T-cell (primary cell): ENCODE data around the gene FNIP2. TPM values are rescaled to one million over a fixed set of nuclear protein-coding genes. Genes with fewer than 3 reads are reported as not detected.
A peak's percentile ranks its signal among the peaks of the same experiment; 100 is the strongest.
"Not testable (repeated sequence)": the region's sequence is repeated elsewhere in the genome, so short reads cannot be mapped to it uniquely, and the experiment has no call there.

Experiments
- ATAC-seq, 4 experiments: fragments of 200-7000 bp in 3 of 4; fragments of 150-1000 bp in 1 of 4; cut with Tn5 transposase; replicated peaks in 1 of 4; 1 replicate in 3 of 4; 2 replicates in 1 of 4; pipeline ENCODE4 v1.10.0; 2021; ENCODE audit warnings: moderate library complexity in 3 of 4, mild to moderate bottlenecking in 2 of 4, moderate number of reproducible peaks in 1 of 4
- CTCF ChIA-PET, 2 donors: fragments of 300-600 bp; sonication (Branson Sonifier 250); formaldehyde crosslinking; loops; one replicate each; lab custom pipeline; 2022; ENCODE audit warnings: antibody characterized with exemption in 2 of 2; lab: Charles Lee
- POLR2A ChIA-PET, 2 donors: fragments of 300-600 bp; sonication (Branson Sonifier 250); formaldehyde crosslinking; loops; one replicate each; lab custom pipeline; 2022; ENCODE audit warnings: antibody characterized with exemption in 2 of 2; lab: Charles Lee
- DNase-seq, 35 experiments: peaks; one replicate each; pipeline versions ENCODE4 v3.0.0 to v3.0.0-alpha.2; 2013 to 2023
- H3K27ac ChIP-seq: one replicate; pipeline ENCODE4 v1.5.1; 2013; ENCODE audit warnings: low read length
- H3K27me3 ChIP-seq, 2 experiments: replicated peaks in 1 of 2; 1 replicate in 1 of 2; 2 replicates in 1 of 2; pipeline versions ENCODE4 v1.6.1 to v1.7.0; 2013; ENCODE audit warnings: low read length in 1 of 2, mixed read lengths in 1 of 2; ENCODE audit not compliant: control insufficient read depth in 2 of 2, insufficient read depth in 2 of 2; ENCODE audit errors: extremely low read depth in 1 of 2
- H3K36me3 ChIP-seq, 2 donors: 1 replicate in 1 of 2; 2 replicates in 1 of 2; pipeline versions ENCODE4 v1.6.1 to v1.7.0; 2013; ENCODE audit warnings: low read length in 1 of 2; ENCODE audit not compliant: control insufficient read depth in 2 of 2, insufficient read depth in 1 of 2; ENCODE audit errors: extremely low read depth in 1 of 2
- H3K4me1 ChIP-seq, 2 experiments: 1 replicate in 1 of 2; 2 replicates in 1 of 2; pipeline versions ENCODE4 v1.6.1 to v1.7.0; 2013; ENCODE audit warnings: low read length in 2 of 2, mixed read lengths in 1 of 2; ENCODE audit not compliant: insufficient read depth in 2 of 2, control insufficient read depth in 1 of 2; ENCODE audit errors: extremely low read depth in 1 of 2
- H3K4me3 ChIP-seq, 2 donors: 1 replicate in 1 of 2; 2 replicates in 1 of 2; pipeline versions ENCODE4 v1.5.1 to v1.7.0; 2013; ENCODE audit warnings: mild to moderate bottlenecking in 2 of 2, low read length in 1 of 2, moderate library complexity in 1 of 2; ENCODE audit not compliant: control insufficient read depth in 1 of 2; ENCODE audit errors: extremely low read depth in 1 of 2
- H3K9me3 ChIP-seq: 2 replicates; pipeline ENCODE4 v1.7.0; 2013
- H3K27ac Mint-ChIP-seq, 2 donors: one replicate each; pipeline ENCODE4 v1.8.0; 2020 to 2021; ENCODE audit warnings: mild to moderate bottlenecking in 2 of 2, mixed read lengths in 2 of 2
- H3K27me3 Mint-ChIP-seq, 2 donors: one replicate each; pipeline ENCODE4 v1.8.0; 2021 to 2022; ENCODE audit warnings: mixed read lengths in 2 of 2
- H3K36me3 Mint-ChIP-seq: one replicate; pipeline ENCODE4 v1.8.0; 2021; ENCODE audit warnings: mixed read lengths
- H3K4me1 Mint-ChIP-seq, 3 donors: one replicate each; pipeline ENCODE4 v1.8.0; 2020 to 2022; ENCODE audit warnings: mixed read lengths in 3 of 3, mild to moderate bottlenecking in 1 of 3
- H3K4me3 Mint-ChIP-seq, 3 donors: one replicate each; pipeline ENCODE4 v1.8.0; 2020 to 2022; ENCODE audit warnings: mild to moderate bottlenecking in 3 of 3, mixed read lengths in 3 of 3, moderate library complexity in 3 of 3
- H3K9me3 Mint-ChIP-seq, 3 donors: one replicate each; pipeline ENCODE4 v1.8.0; 2020 to 2022; ENCODE audit warnings: mixed read lengths in 3 of 3
- WGBS: methylation state at CpG from one replicate; pipeline ENCODE4 v1.1.5; 2013; ENCODE audit warnings: missing lambda C conversion rate; ENCODE audit not compliant: insufficient coverage; 5-methylcytosine and 5-hydroxymethylcytosine counted together
- total RNA-seq, 35 experiments: library from RNA in 6 of 35; stranded (reverse) in 6 of 35; fragments of 120-200 nt in 1 of 35; gene quantifications; one replicate each; pipeline versions ENCODE4 v1.2.1 to v1.2.4 and lab custom pipeline; 2013 to 2026

The FNIP2 gene
- total RNA-seq, 5 donors from 2014 or later (not counting 1 experiment from before 2014, with no cell fraction given), result 6.7 to 11.1 (median 10.7) TPM

GRCh38 chr4:158902280-158903078 is 133.7 kb downstream of the FNIP2 start:
- POLR2A ChIA-PET, CTCF ChIA-PET: not testable (repeated sequence)
- peak in 3 of 4 experiments; percentile 45 to 72 (median 54) for ATAC-seq

DNA sequence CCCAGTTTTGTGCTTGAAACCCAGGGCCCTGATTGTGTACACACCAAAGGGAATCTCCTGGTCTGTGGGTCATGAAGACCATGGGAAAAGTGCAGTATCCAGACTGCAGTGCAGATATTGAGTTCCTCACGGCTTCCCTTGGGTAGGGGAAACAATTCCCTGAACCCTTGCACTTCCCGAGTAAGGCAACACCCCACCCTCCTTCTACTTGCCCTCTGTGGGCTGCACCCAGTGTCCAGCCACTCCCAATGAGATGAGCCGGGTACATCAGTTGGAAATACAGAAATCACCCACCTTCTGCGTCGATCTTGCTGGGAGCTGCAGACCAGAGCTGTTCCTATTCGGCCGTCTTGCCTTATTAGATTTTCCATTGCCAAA is 134.2 kb downstream of the FNIP2 start:
- 92% methylated on average over 5 of the region's 7 CpGs for WGBS
- H3K4me1 ChIP-seq, result peaks cover 0 to 13% of the 10 kb centered on the region in 2 experiments
- no peak overlapping the region for H3K27ac Mint-ChIP-seq

More at GRCh38 chr4:158902280-158903078, 133.7 kb downstream of the FNIP2 start:
- H3K27me3 Mint-ChIP-seq, H3K27ac ChIP-seq, H3K4me3 ChIP-seq, H3K9me3 Mint-ChIP-seq, H3K27me3 ChIP-seq, H3K36me3 ChIP-seq, H3K4me3 Mint-ChIP-seq, H3K27ac Mint-ChIP-seq, H3K9me3 ChIP-seq: not testable (repeated sequence)
- 88% methylated on average over 12 of the region's 14 CpGs for WGBS
- DNase-seq, result peak in 30 of 35 experiments; percentile 8 to 76 (median 37)
- H3K4me1 Mint-ChIP-seq, result peaks cover 12 to 17% (median 12%) of the 10 kb centered on the region in 3 donors
- H3K4me1 ChIP-seq, result peaks cover 0 to 13% of the 10 kb centered on the region in 2 experiments
- peaks cover 55% of the 10 kb centered on the region for H3K36me3 Mint-ChIP-seq

DNA sequence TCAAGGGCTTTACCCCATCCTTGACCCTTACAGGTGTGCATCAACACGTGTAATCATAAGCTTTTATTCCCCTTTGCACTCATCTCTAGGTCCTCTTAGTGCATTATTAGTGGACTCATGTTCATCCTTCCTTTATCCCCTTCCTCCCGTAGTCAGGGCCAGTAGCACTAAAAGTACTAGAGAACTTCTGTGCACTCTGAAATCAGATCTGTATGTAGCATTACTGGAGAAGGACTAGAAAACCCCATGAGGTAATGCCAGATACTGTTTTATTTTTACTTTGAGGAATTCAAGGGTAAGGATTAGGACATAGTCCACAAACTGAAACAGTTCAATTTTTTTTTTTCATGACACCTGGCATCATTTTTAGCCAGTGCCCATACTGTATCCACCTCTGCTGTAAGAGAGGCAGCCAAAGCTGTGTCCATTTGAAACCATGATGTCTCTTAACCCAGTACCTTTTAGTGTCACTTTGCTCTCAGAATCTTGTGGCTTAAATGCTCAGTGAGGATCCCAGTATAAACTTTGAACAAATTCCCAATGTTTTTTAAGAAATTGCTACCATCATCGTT is 134.7 kb downstream of the FNIP2 start:
- ATAC-seq (no peak), DNase-seq (no peak)
- Histone ChIP-seq H3K4me3 (no peak overlapping the region), H3K36me3 (peaks cover 0 to 3% of the 10 kb centered on the region in 2 donors), H3K27ac (no peak overlapping the region), H3K27me3 (no peaks in the 10 kb centered on the region), H3K4me1 (peaks cover 0 to 13% of the 10 kb centered on the region in 2 experiments), H3K9me3 (no peaks in the 10 kb centered on the region)
- Mint-ChIP-seq H3K9me3 (no peaks in the 10 kb centered on the region), H3K27ac (no peak overlapping the region), H3K4me3 (no peak overlapping the region), H3K4me1 (peaks cover 10 to 17% (median 11%) of the 10 kb centered on the region in 3 donors), H3K27me3 (no peaks in the 10 kb centered on the region), H3K36me3 (peaks cover 44% of the 10 kb centered on the region)
- CTCF ChIA-PET, result interaction anchor here in 1 of 2 donors (0.5 kb wide), 1 partner anchor 236 kb away, joined by 3 read pairs; no protein-coding TSS in a partner anchor
- POLR2A ChIA-PET, result no interaction called here
- WGBS, result 85% methylated on average over 1 of the region's 3 CpGs

More for the DNA sequence above, 134.2 kb downstream of the FNIP2 start:
- Mint-ChIP-seq H3K4me3 (no peak overlapping the region), H3K27me3 (no peaks in the 10 kb centered on the region), H3K36me3 (peaks cover 49% of the 10 kb centered on the region), H3K9me3 (no peaks in the 10 kb centered on the region), H3K4me1 (peaks cover 10 to 17% (median 12%) of the 10 kb centered on the region in 3 donors)
- H3K36me3 ChIP-seq, result peaks cover 0 to 3% of the 10 kb centered on the region in 2 donors
- POLR2A ChIA-PET, result no interaction called here
- CTCF ChIA-PET, result no interaction called here
- DNase-seq (no peak), ATAC-seq (no peak)
- no peaks in the 10 kb centered on the region for H3K27me3 ChIP-seq
- no peak overlapping the region for H3K27ac ChIP-seq
- no peak overlapping the region for H3K4me3 ChIP-seq
- H3K9me3 ChIP-seq, result no peaks in the 10 kb centered on the region

DNA sequence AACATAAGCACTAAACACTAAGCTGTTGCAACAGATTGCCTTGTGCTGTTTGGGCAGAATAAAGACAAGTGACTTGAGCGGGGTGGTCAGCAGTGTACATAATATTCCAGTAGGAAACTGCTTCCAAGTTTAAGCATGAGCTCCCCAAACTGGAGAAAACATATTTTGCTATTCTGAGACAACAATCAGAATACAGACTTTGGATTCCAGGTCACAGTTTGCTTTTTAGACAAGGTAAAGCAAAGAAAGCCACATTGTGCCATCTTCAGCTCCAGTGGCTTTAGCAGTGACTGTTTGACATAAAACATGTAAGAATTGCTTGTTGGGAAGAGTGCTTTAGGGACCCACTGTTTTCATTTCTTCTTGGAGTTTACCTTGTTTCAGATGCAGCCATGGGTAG is 136.0 kb downstream of the FNIP2 start:
- CTCF ChIA-PET, result no interaction called here
- Mint-ChIP-seq H3K4me3 (no peak overlapping the region), H3K9me3 (no peaks in the 10 kb centered on the region), H3K27me3 (no peaks in the 10 kb centered on the region), H3K4me1 (peaks cover 10 to 17% (median 10%) of the 10 kb centered on the region in 3 donors), H3K36me3 (peaks cover 33% of the 10 kb centered on the region), H3K27ac (no peak overlapping the region)
- Histone ChIP-seq H3K9me3 (no peaks in the 10 kb centered on the region), H3K4me1 (peaks cover 0 to 13% of the 10 kb centered on the region in 2 experiments), H3K27me3 (no peaks in the 10 kb centered on the region), H3K36me3 (peaks cover 0 to 3% of the 10 kb centered on the region in 2 donors), H3K4me3 (no peak overlapping the region), H3K27ac (no peak overlapping the region)
- DNase-seq, result no peak
- ATAC-seq, result no peak
- WGBS, result 100% methylated on average over 1 of the region's 1 CpG
- POLR2A ChIA-PET, result interaction anchor here in 1 of 2 donors (0.8 kb wide), 1 partner anchor 13 kb away, joined by 4 read pairs; no protein-coding TSS in a partner anchor

DNA sequence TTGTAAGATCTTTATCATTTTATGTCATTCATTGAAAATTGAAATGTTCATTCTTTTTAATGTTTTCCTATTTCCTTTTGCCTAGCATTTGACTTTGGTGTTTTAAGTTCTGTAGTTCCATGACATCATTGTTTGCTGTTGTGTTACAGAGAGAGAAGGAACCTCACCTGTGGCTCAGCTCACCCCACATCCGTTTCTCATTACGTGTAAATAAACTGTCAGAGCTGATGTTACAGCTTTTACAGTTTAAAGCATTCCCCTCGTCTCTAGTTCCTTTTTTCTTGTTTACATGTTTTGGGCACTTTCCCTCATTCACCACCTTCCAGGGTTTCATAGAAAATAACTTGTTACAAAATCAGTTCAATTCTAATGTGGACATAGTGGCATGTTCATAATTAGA is 137.2 kb downstream of the FNIP2 start:
- POLR2A ChIA-PET, result no interaction called here
- Histone ChIP-seq H3K27me3 (no peaks in the 10 kb centered on the region), H3K4me3 (no peak overlapping the region), H3K4me1 (peaks cover 0 to 13% of the 10 kb centered on the region in 2 experiments), H3K27ac (no peak overlapping the region), H3K9me3 (no peaks in the 10 kb centered on the region), H3K36me3 (peaks cover 0 to 3% of the 10 kb centered on the region in 2 donors)
- ATAC-seq, result peak in 2 of 4 experiments; percentile 63 to 91
- peak in 9 of 35 experiments; percentile 8 to 45 (median 21) for DNase-seq
- CTCF ChIA-PET, result no interaction called here
- peak overlapping the region in 1 of 2 donors; percentile 42 for H3K27ac Mint-ChIP-seq
- WGBS, result 80% methylated on average over 1 of the region's 3 CpGs
- no peaks in the 10 kb centered on the region for H3K9me3 Mint-ChIP-seq
- H3K4me3 Mint-ChIP-seq, result no peak overlapping the region
- no peaks in the 10 kb centered on the region for H3K27me3 Mint-ChIP-seq
- peaks cover 23% of the 10 kb centered on the region for H3K36me3 Mint-ChIP-seq
- H3K4me1 Mint-ChIP-seq, result peaks cover 10 to 17% (median 10%) of the 10 kb centered on the region in 3 donors

- H3K27me3 Mint-ChIP-seq, result no peaks in the 10 kb centered on the region
- WGBS, result no CpG with 5 or more reads among the region's 2 CpGs
- no peaks in the 10 kb centered on the region for H3K4me1 ChIP-seq
- ChIA-PET CTCF (no interaction called here), POLR2A (no interaction called here)
- H3K36me3 Mint-ChIP-seq, result no peaks in the 10 kb centered on the region
- ATAC-seq (no peak), DNase-seq (no peak)
- H3K27me3 ChIP-seq, result no peaks in the 10 kb centered on the region
- H3K4me3 ChIP-seq, result no peak overlapping the region
- no peaks in the 10 kb centered on the region for H3K36me3 ChIP-seq
- H3K9me3 Mint-ChIP-seq, result no peaks in the 10 kb centered on the region
- H3K4me1 Mint-ChIP-seq, result no peaks in the 10 kb centered on the region
- H3K9me3 ChIP-seq, result no peaks in the 10 kb centered on the region
- H3K27ac ChIP-seq, result no peak overlapping the region
- H3K4me3 Mint-ChIP-seq, result no peak overlapping the region
- H3K27ac Mint-ChIP-seq, result no peak overlapping the region
These were observed 143.6 kb downstream of the FNIP2 start for GRCh38 chr4:158912390-158912789.
